Amniotic epithelial cell (primary cell): Measurements from ENCODE around the gene GALNS.

Source experiments
- DNase-seq: peaks from one replicate; pipeline ENCODE4 v3.0.0-alpha.2; 2010; ENCODE audit warnings: low read depth

GALNS gene

GRCh38 chr16:88769617-88770460, 86.9 kb downstream of the GALNS start:
- no peak for DNase-seq

DNA sequence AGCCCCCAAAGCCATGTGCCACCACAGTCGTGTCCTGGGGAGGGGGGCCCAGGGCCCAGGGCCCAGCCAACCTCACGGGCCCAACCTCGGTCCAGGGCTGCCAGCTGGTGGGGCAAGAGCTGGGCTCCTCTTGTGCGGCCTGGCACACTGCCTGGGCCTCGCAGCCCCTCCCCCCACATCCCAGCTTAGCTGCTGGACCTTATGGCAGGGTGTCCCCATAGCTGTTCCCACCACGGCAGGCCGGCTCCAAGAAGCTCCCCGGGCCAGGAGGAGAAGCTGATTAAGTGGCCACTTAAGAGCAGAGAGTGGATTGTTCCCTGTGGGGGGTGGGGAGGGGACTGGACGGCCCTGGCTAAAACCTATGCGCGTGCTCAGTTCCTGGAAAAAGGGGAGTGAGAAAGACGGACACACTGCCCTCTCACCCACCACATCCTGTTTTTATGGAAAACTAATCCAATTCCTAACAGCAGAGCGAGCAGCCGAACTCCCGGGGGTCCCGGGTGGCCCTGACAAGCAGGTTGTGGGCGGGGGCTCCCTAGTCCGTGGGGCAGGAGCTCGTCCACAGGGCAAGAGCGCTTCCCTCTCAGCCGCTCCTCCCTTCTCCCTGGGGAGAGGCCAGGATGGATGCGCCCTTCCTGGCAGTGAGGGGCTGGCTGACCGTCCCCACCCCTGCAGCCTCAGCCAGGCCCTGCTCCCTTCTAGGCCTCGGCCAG, 88.5 kb downstream of the GALNS start:
- no peak for DNase-seq

DNA sequence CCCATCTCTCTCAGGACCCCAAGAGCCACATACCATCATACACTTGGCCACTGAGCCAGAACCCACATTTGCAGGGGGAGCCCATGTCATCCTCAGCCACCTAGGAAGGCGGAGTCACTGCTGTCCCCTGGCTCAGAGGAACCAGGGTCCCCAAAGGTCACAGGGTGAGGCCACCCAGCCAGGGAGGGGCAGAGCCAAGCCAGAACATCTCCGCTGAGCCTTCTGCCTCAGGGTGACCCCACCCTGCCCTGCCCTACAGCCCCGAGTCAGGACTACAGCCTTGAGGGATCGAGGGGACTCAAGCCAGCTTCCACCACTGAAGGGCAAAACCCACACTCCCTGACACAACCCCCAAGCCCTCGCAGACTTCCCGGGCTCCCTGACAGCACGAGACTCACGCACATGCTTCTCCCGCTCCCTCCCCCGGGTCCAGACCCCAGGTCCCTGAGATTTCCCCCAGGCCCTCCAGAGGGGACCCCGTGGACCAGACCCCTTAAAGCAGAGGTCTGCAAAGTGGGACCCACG, 89.1 kb downstream of the GALNS start:
- DNase-seq, result no peak

DNA sequence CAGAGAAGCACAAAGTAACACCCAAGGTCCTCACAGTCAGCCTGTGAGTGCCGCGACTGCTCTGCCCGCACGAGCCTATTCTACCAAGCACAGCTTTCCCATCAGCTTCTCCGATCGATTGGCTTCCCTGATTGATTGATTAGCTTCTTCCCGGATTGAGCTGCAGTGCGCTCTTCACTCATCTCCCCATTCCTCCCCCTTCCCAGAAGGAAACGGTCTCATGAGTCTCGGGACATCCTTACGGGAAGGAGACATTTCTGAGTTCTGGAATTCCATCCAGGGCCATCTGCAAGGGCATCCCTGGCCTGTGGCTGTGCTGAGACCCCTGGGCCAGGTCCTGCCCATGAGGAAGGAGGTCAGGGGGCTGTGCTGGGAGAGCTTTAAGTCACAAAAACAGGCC, 89.8 kb downstream of the GALNS start:
- DNase-seq, result no peak

DNA sequence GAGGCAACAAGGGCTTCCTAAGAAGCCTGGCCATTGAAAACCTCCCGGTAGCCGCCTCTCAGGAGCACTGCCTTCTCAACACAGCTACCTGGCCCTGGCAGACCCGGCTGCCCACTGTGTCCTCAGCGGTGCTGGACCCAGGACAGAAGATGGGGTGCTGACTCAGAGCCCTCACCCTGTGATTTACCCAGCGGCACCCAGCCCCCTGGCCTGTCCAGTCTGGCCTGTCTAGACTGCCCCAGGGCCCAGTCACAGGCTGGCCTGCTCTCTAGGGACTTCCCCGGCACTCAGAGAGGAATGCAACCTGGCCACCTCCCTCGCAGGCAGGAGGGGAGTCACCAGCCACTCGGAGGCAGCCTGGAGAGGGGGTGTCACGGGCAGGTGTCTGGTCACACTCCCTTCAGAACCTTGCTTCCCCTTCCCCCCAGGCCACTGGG, 91.8 kb downstream of the GALNS start:
- no peak for DNase-seq

DNA sequence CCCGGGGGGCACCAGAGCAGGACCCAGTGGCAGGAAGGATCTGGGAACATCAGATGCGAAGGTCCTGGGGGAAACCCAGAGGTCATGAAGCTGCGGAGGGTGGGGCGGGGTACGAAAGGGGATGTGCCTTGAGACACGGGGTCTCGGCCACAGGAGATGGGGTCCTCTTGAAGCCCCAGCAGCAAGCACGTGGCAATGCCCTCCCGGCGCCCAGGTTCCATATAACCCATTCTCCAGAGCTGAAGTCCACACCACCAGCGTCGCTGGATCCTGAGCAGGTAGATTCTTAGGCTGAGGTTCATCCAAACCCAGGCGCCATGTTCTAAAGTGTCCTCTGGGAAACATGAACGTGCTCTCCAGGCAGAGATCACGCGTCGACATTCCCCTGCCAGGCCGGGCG, 92.7 kb downstream of the GALNS start:
- DNase-seq, result no peak
